ENCODE data around the gene GXYLT2.
"Not testable (repeated sequence)": the region's sequence is repeated elsewhere in the genome, so short reads cannot be mapped to it uniquely, and the experiment has no call there.

The GXYLT2 gene

GRCh38 chr3:72892081-72892775 is 4.4 kb downstream of the GXYLT2 start:
- no peak for DNase-seq (ENCODE audit: low spot score)

GRCh38 chr3:72892870-72893269 is 5.0 kb downstream of the GXYLT2 start:
- DNase-seq (ENCODE audit: low spot score): no peak

DNA sequence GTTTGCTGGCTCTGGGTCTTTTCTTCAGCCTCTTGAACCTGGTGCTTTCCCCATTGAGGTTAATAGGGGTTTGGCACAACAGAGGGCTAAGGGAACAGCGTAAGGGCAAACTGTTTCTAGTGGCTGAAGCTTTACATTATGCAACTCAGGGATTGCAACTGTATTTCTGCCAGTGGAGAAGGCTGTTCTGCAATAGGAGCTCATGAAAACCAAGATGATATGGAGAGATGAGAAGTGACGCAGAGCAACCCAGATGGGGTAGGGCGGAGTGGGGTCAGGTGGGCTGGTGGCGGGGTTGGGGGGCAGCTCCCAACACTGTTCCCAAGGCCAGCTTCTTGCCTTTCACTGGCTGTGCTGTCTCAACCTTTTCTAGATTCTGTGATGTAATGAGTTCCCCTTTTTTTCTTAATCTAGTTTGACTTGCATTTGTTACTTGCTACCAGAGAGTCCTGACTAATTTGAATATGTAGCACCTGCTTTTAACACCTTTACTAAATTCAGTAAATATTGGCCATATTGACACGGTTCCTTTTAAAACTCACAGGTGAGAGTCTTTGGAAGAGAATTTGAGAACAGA is 7.2 kb downstream of the GXYLT2 start:
- no peak for DNase-seq (ENCODE audit: low spot score)

GRCh38 chr3:72896996-72897757 is 9.3 kb downstream of the GXYLT2 start:
- DNase-seq (ENCODE audit: low spot score): no peak

GRCh38 chr3:72897758-72898007 is 9.8 kb downstream of the GXYLT2 start:
- DNase-seq (ENCODE audit: low spot score): no peak

DNA sequence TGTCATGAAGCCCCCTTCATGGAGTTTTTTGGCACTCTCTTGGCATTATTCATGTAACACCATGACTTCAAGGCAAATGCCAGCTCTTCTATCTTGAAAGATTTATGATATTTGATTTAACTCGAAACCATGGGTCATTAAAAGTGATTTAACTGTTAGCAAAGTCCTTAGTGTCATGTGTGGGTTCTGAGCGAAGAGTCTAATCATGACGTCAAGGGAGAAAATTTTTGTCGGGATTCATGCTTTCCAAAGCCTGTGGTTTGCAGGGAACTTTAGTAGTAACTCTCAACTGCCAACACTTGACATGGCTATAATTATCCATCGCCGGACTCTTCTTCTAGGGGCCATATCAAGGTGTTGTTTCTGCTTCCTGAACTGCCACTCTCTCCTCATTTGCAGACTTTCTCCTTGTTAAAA is 11.5 kb downstream of the GXYLT2 start:
- DNase-seq (ENCODE audit: low spot score): no peak

- DNase-seq (ENCODE audit: low spot score): no peak
Observed at GRCh38 chr3:72900048-72900447, 12.2 kb downstream of the GXYLT2 start.

GRCh38 chr3:72901840-72902239 is 14.0 kb downstream of the GXYLT2 start:
- DNase-seq (ENCODE audit: low spot score): no peak

DNA sequence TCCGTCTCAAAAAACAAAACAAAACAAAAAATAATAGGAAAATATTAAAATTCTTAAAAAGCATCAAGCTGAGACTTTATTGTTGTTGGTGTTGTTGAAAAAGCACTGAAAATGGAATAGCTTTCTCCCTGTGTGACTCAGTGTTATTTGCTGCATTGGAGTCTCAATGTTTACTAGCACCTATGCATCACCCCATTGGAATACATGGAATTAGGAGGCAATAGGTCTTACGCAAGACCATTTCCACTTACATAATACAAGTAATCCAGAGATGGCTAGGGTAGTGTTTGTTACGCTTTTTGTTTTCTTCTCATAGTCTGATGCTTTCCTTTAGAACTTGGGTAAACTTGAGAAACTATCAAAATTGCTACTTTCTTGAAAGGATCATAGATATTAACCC is 15.2 kb downstream of the GXYLT2 start:
- no peak for DNase-seq (ENCODE audit: low spot score)

DNA sequence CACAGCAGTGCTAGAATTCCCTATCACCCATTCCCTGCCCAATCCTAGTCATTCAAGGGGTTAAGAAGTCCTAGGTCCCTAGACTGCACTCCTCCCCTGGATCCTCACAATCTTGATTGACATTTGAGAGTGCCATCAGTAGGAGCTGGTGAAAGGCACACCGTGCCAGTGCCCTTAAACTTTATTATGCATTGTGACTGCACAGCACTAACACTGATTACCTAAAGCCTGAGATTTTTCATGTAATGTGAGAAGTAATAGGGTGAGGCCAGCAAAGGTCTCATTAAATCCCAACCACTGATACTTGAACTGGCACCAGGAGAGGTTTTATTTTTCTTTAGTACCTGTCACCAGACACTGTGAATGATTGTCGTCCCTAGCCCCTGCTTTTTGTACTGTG is 16.3 kb downstream of the GXYLT2 start:
- DNase-seq (ENCODE audit: low spot score): no peak

DNA sequence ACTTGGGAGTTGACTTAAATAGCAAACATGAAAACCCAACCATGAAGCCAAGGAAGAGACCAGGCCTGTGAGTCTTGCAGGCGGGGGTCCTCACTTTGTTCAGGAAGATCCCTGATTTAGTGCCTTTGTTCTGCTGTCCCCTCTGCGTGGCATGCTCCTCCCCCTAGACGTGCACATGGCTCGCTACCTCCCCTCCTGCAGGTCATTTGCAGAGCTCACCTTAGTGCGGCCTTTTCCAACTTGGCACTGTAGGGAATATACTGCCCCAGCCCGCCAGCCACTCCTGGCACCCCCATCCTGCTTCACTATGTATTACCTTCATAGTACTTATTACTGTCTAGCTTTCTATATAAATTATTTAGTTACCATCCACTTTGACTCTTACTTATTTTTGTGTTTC is 18.3 kb downstream of the GXYLT2 start:
- no peak for DNase-seq (ENCODE audit: low spot score)

DNA sequence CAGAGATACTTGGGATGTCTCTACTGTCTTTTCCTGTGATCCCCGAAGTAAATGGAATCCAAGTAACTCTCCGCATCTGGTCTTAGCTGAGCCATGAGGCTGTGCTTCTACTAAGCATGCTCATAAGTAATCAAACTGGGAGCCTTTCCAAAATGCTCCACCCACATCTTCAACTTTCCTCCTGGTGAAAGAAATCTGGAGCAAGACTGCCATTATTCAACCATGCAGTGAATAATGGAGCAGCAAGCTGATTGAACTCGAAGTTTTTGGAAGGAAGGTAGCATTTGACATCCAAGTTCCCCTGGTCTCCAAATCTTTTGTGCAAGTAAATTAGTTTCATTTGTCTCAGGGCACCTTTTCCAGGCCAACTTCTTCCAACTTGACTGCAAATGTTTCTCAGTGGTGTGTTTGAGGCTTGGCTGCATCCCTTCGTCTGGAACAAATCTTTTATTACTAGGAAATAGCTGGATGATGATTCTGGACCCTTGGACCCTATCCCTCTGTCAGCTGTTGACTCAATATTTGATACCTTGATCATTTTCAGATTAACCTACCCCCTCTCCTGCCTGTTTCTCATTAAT is 19.4 kb downstream of the GXYLT2 start:
- DNase-seq (ENCODE audit: low spot score): no peak

- no peak for DNase-seq (ENCODE audit: low spot score)
Observed at GRCh38 chr3:72907731-72908620, 20.1 kb downstream of the GXYLT2 start.

DNA sequence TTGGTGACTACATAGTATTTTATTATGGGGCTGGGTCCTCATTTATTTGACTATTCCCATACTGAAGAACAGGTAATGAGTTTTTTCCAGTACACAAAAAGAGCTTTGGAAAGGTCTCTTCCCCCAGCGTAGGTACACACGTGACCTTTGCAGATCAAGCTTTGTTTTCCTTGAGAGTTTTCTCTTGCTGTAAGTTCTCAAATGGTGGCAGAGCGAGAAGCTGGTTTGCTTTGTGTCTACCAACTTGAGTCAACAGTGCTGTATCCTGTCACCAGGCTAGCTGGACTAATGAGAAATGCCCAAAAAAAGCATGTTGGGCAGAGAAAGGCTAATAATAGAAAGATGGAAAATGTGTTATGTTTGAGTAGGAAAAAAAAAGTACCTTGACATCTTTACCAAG is 21.7 kb downstream of the GXYLT2 start:
- no peak for DNase-seq (ENCODE audit: low spot score)

GRCh38 chr3:72912532-72912931 is 24.7 kb downstream of the GXYLT2 start:
- DNase-seq (ENCODE audit: low spot score): no peak

GRCh38 chr3:72914383-72914782 is 26.5 kb downstream of the GXYLT2 start:
- DNase-seq (ENCODE audit: low spot score): no peak

GRCh38 chr3:72916250-72916649 is 28.4 kb downstream of the GXYLT2 start:
- no peak for DNase-seq (ENCODE audit: low spot score)

- DNase-seq (ENCODE audit: low spot score): no peak
Observed at GRCh38 chr3:72919520-72919919, 31.7 kb downstream of the GXYLT2 start.

DNA sequence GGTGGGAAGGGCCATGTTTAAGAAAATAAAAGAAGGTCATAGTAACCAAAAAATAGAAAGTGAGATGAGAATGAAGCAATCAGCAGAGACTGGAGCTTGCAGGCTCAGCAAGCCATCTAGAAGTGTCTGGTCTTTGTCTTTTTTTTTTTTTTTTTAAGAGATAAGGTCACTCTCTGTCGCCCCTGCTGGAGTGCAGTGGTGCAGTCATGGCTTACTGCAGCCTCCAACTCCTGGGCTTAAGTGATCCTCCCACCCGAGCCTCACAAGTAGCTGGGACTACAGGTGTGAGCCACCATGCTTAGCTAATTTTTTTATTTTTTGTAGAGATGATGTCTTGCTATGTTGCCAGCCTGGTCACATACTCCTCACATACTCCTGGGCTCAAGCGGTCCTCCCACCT is 36.2 kb downstream of the GXYLT2 start:
- DNase-seq (ENCODE audit: low spot score): no peak

DNA sequence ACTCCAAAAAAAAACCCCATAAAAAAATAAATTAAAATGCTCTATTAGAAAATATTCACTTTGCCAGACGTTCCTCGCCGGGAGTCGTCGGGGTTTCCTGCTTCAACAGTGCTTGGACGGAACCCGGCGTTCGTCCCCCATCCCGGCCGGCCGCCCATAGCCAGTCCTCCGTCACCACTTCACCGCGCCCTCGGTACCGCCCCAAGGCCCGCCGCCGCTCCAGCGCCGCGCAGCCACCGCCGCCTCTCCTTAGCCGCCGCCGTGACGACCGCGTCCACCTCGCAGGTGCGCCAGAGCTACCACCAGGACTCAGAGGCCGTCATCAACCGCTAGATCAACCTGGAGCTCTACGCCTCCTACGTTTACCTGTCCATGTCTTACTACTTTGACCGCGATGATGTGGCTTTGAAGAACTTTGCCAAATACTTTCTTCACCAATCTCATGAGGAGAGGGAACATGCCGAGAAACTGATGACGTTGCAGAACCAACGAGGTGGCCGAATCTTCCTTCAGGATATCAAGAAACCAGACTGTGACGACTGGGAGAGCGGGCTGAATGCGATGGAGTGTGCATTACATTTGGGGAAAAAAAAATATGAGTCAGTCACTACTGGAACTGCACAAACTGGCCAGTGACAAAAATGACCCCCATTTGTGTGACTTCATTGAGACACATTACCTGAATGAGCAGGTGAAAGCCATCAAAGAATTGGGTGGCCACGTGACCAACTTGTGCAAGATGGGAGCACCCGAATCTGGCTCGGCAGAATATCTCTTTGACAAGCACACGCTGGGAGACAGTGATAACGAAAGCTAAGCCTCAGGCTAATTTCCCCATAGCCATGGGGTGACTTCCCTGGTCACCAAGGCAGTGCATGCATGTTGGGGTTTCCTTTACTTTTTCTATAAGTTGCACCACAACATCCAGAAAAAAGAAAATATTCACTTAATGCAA is 41.2 kb downstream of the GXYLT2 start:
- DNase-seq (ENCODE audit: low spot score): not testable (repeated sequence)

DNA sequence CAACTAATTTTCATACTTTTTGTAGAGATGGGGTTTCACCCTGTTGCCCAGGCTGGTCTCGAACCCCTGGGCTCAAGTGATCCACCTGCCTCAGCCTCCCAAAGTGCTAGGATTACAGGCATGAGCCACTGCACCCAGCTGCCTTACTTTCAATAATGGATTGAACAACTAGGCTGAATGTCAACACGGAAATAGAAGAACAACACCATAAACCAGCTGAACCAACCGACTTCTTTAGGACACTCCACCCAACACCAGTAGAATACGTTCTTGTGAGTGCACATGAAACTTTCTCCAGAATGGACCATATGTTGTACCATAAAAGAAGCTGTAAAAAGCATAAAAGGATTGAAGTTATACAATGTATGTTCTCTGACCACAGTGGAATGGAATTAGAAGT is 42.9 kb downstream of the GXYLT2 start:
- DNase-seq (ENCODE audit: low spot score): no peak

Measured in kidney capillary endothelial cell (primary cell).